AG04450 (cell line): ENCODE results near the gene GAS6. TPM values are rescaled to one million over a fixed set of nuclear protein-coding genes. Genes with fewer than 3 reads are reported as not detected.
"Not testable (repeated sequence)": the region's sequence is repeated elsewhere in the genome, so short reads cannot be mapped to it uniquely, and the experiment has no call there.

Experiments used
- CTCF ChIA-PET: fragments of 300-600, 350-600 bp; formaldehyde crosslinking; extraction: SDS; loops from one replicate; lab custom pipeline; 2022; ENCODE audit warnings: antibody characterized with exemption, inconsistent platforms; lab: Charles Lee
- POLR2A ChIA-PET: fragments of 350-600 bp; formaldehyde crosslinking; extraction: SDS; loops from one replicate; lab custom pipeline; 2021; ENCODE audit warnings: antibody characterized with exemption, inconsistent platforms; lab: Yijun Ruan, JAX
- DNase-seq: peaks from one replicate; pipeline ENCODE4 v3.0.0-alpha.2; 2011; ENCODE audit warnings: low read depth, low spot score
- H3K27ac ChIP-seq: one replicate; pipeline ENCODE4 v1.5.1; 2012; ENCODE audit warnings: low read depth, low read length, control low read depth
- H3K27me3 ChIP-seq: one replicate; pipeline ENCODE4 v1.6.0; 2012; ENCODE audit warnings: low read length; ENCODE audit not compliant: control insufficient read depth, insufficient read depth
- H3K4me3 ChIP-seq: 2 replicates; pipeline ENCODE4 v1.5.1; 2011; ENCODE audit warnings: mild to moderate bottlenecking, low read depth, low read length, control low read depth
- H3K9me3 ChIP-seq: 2 replicates; pipeline ENCODE4 v1.5.1; 2012; ENCODE audit warnings: low read length; ENCODE audit not compliant: control insufficient read depth, insufficient read depth
- polyA minus RNA-seq: library from RNA; depleted of rRNA, polyadenylated mRNA; stranded (reverse); fragments of >200 nt; gene quantifications from 2 replicates; pipeline ENCODE4 v1.2.3, GENCODE V29; 2011; rRNA and poly(A)+ RNA removed
- polyA plus RNA-seq: library from polyadenylated mRNA; depleted of rRNA; stranded (reverse); fragments of >200 nt; gene quantifications from 2 replicates; pipeline ENCODE4 v1.2.3, GENCODE V29; 2011; rRNA removed
- TF ChIP-seq, protein P1 (sequence below): IDR thresholded peaks from 2 replicates; pipeline ENCODE4 v1.5.1; 2011; ENCODE audit warnings: low read depth, low read length, control low read depth, inconsistent platforms

Gene GAS6
- 356 and 455 TPM in 2 replicates for polyA plus RNA-seq
- 131 and 182 TPM in 2 replicates for polyA minus RNA-seq

GRCh38 chr13:113863524-113864272 lies at the start of gene GAS6:
TSS of gene GAS6 (minus strand) at chr13:113864076. CDS start at chr13:113863920, 156 bp downstream.
- DNase-seq, result no peak
- TF ChIP-seq, protein P1, sequence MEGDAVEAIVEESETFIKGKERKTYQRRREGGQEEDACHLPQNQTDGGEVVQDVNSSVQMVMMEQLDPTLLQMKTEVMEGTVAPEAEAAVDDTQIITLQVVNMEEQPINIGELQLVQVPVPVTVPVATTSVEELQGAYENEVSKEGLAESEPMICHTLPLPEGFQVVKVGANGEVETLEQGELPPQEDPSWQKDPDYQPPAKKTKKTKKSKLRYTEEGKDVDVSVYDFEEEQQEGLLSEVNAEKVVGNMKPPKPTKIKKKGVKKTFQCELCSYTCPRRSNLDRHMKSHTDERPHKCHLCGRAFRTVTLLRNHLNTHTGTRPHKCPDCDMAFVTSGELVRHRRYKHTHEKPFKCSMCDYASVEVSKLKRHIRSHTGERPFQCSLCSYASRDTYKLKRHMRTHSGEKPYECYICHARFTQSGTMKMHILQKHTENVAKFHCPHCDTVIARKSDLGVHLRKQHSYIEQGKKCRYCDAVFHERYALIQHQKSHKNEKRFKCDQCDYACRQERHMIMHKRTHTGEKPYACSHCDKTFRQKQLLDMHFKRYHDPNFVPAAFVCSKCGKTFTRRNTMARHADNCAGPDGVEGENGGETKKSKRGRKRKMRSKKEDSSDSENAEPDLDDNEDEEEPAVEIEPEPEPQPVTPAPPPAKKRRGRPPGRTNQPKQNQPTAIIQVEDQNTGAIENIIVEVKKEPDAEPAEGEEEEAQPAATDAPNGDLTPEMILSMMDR, result no peak; the same call in 1 of the 2 replicates
- H3K27ac ChIP-seq, result peak within 1 kb of the TSS; percentile 84
- H3K9me3 ChIP-seq, result peaks cover 6% of the 10 kb centered on the region; the same call in 1 of the 2 replicates
- no peaks in the 10 kb centered on the region for H3K27me3 ChIP-seq
- POLR2A ChIA-PET, result interaction anchor here (0.6 to 1.5 kb wide), 2 partner anchors 22 to 45 kb away, joined by 3 to 6 read pairs; no protein-coding TSS in a partner anchor
- CTCF ChIA-PET, result no interaction called here
- peak within 1 kb of the TSS; percentile 82 for H3K4me3 ChIP-seq

- H3K4me3 ChIP-seq, CTCF ChIA-PET, H3K27ac ChIP-seq, H3K27me3 ChIP-seq, POLR2A ChIA-PET, DNase-seq: not testable (repeated sequence)
- H3K9me3 ChIP-seq, result peaks cover 34% of the 10 kb centered on the region
These were observed 49.5 kb upstream of the GAS6 start for GRCh38 chr13:113913408-113913807.

DNA sequence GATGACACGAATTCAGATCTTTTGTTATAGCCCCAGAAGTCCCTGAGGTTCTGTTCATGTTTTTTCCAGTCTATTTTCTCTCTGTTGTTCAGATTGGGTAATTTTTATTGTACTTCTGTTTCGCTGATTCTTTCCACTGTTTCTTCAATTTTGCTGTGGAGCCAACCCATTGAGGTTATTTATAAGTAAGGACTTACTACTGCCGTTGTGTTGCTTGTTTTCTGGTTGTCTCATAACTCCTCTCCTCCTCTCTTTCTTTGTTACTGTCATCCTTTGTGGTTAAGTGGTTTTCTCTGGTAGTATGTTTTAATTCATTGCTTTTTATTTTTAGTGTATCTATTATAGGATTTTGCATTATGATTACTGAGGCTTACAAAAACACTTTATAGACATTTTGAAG lies 48.7 kb upstream of the GAS6 start:
- H3K27me3 ChIP-seq, result no peaks in the 10 kb centered on the region
- TF ChIP-seq, protein P1, result no peak
- no peak overlapping the region for H3K4me3 ChIP-seq
- CTCF ChIA-PET, result no interaction called here
- no peak for DNase-seq
- peaks cover 26% of the 10 kb centered on the region for H3K9me3 ChIP-seq
- POLR2A ChIA-PET, result no interaction called here
- H3K27ac ChIP-seq, result no peak overlapping the region

GRCh38 chr13:113907635-113908617 lies 44.0 kb upstream of the GAS6 start:
- H3K27me3 ChIP-seq, result no peaks in the 10 kb centered on the region
- CTCF ChIA-PET, result no interaction called here
- H3K27ac ChIP-seq, result peak overlapping the region; percentile 93
- TF ChIP-seq, protein P1, result no peak
- POLR2A ChIA-PET, result interaction anchor here (0.8 to 2.1 kb wide), 4 partner anchors 10 to 87 kb away, joined by 3 to 9 read pairs (median 4); no protein-coding TSS in a partner anchor
- DNase-seq, result peak; percentile 94
- no peaks in the 10 kb centered on the region; the same call in 1 of the 2 replicates for H3K9me3 ChIP-seq
- H3K4me3 ChIP-seq, result peak overlapping the region; percentile 43

DNA sequence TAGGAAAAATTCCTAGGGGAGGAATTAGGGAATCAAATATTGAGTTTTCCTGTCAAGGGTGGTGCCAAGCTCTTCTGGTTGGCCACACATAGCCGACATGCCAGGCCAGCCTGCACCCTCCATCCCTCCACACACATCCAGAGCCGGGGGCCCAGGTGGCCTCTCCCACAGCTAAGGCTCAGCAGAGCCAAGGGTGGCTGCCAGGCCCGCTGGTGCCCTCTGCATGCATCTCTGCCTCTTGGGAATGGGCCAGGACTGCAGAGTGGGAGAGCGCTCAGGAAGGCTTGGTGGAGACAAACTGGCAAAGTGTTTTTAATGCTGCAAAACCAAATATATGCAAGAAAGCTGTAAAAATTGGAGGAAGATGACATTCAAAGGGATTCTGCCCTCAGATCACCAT lies 42.7 kb upstream of the GAS6 start:
- TF ChIP-seq, protein P1, result no peak
- Histone ChIP-seq H3K27me3 (no peaks in the 10 kb centered on the region), H3K4me3 (no peak overlapping the region), H3K9me3 (no peaks in the 10 kb centered on the region; the same call in 1 of the 2 replicates), H3K27ac (peak overlapping the region; percentile 72)
- POLR2A ChIA-PET, result interaction anchor here (0.6 kb wide), 1 partner anchor 12 kb away, joined by 8 read pairs; no protein-coding TSS in a partner anchor
- DNase-seq, result no peak
- CTCF ChIA-PET, result no interaction called here
